C4-2B (cell line): ENCODE data around the gene AARS1.

Source experiments
- CTCF ChIP-seq: fragments of 450-650 bp; conservative IDR thresholded peaks from 2 replicates; pipeline ENCODE4 v1.5.1; 2017; ENCODE audit warnings: mild to moderate bottlenecking
- ZFX ChIP-seq: fragments of 450-650 bp; IDR thresholded peaks from 2 replicates; pipeline ENCODE4 v1.6.1; 2017

GRCh38 chr16:70331091-70331490 is 41.8 kb upstream of the AARS1 start:
- TF ChIP-seq CTCF (no peak), ZFX (no peak)
